ENCODE measurements around the gene PHF11. TPM values are rescaled to one million over a fixed set of nuclear protein-coding genes. Genes with fewer than 3 reads are reported as not detected.

Gene PHF11
- total and polyA plus RNA-seq, 2 of the 13 experiments (the other 11 are each of a cell fraction or from before 2014, with no cell fraction given) = 15.8 to 22.0 TPM

DNA sequence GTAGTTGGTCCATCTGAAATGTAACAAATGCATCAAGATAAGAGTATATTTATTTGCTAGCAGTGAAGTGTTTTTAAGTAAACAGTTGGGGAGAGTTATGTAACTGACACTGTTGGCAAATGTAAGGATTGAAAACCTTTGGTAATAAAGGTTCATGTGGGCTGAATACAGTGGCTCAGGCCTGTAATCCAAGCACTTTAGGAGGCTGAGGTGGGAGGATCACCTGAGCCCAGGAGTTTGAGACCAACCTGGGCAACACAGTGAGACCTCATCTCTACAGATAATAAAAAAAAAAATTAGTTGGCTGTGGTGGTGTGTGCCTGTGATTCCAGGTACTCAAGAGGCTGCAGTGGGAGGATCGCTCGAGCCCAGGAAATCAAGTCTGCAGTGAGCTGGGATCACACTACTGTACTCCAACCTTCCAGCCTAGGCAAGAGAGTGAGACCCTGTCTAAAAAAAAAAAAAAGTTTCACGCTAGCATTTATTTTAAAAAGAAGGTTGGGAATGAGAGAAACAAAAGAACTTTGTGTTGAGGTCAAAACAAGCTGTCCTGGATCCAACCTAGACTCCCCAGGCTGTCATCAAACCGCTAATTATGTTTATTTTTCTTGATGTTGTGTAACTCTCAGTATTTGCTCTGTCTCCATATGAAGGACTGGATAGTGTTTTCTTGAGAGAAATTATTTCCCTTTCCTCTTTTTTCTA is 31.0 kb upstream of the PHF11 start (continued):
- TF ChIP-seq, protein P1, sequence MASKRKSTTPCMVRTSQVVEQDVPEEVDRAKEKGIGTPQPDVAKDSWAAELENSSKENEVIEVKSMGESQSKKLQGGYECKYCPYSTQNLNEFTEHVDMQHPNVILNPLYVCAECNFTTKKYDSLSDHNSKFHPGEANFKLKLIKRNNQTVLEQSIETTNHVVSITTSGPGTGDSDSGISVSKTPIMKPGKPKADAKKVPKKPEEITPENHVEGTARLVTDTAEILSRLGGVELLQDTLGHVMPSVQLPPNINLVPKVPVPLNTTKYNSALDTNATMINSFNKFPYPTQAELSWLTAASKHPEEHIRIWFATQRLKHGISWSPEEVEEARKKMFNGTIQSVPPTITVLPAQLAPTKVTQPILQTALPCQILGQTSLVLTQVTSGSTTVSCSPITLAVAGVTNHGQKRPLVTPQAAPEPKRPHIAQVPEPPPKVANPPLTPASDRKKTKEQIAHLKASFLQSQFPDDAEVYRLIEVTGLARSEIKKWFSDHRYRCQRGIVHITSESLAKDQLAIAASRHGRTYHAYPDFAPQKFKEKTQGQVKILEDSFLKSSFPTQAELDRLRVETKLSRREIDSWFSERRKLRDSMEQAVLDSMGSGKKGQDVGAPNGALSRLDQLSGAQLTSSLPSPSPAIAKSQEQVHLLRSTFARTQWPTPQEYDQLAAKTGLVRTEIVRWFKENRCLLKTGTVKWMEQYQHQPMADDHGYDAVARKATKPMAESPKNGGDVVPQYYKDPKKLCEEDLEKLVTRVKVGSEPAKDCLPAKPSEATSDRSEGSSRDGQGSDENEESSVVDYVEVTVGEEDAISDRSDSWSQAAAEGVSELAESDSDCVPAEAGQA (IDR thresholded peaks at IDR 0.05; ENCODE audit: low read depth) = no peak
- TF ChIP-seq, protein P1 (CRISPR knock-in tag; IDR thresholded peaks at IDR 0.05; ENCODE audit: borderline replicate concordance) = no peak; the same call in 1 of the 2 replicates
- TF ChIP-seq HOXA7 (CRISPR knock-in tag; IDR thresholded peaks at IDR 0.05) = no peak
- TF ChIP-seq, protein P2, sequence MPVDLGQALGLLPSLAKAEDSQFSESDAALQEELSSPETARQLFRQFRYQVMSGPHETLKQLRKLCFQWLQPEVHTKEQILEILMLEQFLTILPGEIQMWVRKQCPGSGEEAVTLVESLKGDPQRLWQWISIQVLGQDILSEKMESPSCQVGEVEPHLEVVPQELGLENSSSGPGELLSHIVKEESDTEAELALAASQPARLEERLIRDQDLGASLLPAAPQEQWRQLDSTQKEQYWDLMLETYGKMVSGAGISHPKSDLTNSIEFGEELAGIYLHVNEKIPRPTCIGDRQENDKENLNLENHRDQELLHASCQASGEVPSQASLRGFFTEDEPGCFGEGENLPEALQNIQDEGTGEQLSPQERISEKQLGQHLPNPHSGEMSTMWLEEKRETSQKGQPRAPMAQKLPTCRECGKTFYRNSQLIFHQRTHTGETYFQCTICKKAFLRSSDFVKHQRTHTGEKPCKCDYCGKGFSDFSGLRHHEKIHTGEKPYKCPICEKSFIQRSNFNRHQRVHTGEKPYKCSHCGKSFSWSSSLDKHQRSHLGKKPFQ (CRISPR knock-in tag; IDR thresholded peaks at IDR 0.05; ENCODE audit: insufficient replicate concordance) = peak; percentile 63
- no peak for TF ChIP-seq SMARCC2 (IDR thresholded peaks at IDR 0.05)
- TF ChIP-seq, protein P3, sequence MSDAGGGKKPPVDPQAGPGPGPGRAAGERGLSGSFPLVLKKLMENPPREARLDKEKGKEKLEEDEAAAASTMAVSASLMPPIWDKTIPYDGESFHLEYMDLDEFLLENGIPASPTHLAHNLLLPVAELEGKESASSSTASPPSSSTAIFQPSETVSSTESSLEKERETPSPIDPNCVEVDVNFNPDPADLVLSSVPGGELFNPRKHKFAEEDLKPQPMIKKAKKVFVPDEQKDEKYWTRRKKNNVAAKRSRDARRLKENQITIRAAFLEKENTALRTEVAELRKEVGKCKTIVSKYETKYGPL (CRISPR knock-in tag; IDR thresholded peaks at IDR 0.05) = no peak; the same call in 1 of the 2 replicates
- peak; percentile 56; the same call in 1 of the 2 replicates for TF ChIP-seq DPF2 (CRISPR knock-in tag; IDR thresholded peaks at IDR 0.05; ENCODE audit: borderline replicate concordance, low read depth)
- TF ChIP-seq SALL1 (CRISPR knock-in tag; IDR thresholded peaks at IDR 0.05) = peak; percentile 69
- TF ChIP-seq, protein P4, sequence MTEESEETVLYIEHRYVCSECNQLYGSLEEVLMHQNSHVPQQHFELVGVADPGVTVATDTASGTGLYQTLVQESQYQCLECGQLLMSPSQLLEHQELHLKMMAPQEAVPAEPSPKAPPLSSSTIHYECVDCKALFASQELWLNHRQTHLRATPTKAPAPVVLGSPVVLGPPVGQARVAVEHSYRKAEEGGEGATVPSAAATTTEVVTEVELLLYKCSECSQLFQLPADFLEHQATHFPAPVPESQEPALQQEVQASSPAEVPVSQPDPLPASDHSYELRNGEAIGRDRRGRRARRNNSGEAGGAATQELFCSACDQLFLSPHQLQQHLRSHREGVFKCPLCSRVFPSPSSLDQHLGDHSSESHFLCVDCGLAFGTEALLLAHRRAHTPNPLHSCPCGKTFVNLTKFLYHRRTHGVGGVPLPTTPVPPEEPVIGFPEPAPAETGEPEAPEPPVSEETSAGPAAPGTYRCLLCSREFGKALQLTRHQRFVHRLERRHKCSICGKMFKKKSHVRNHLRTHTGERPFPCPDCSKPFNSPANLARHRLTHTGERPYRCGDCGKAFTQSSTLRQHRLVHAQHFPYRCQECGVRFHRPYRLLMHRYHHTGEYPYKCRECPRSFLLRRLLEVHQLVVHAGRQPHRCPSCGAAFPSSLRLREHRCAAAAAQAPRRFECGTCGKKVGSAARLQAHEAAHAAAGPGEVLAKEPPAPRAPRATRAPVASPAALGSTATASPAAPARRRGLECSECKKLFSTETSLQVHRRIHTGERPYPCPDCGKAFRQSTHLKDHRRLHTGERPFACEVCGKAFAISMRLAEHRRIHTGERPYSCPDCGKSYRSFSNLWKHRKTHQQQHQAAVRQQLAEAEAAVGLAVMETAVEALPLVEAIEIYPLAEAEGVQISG (CRISPR knock-in tag; IDR thresholded peaks at IDR 0.05) = no peak
- TF ChIP-seq TBX3 (IDR thresholded peaks at IDR 0.05; ENCODE audit: borderline replicate concordance) = peak; percentile 59; the same call in 1 of the 2 replicates
- TF ChIP-seq FOSL2 (CRISPR knock-in tag; IDR thresholded peaks at IDR 0.05) = no peak
- no peak for TF ChIP-seq ZNF7 (CRISPR knock-in tag; IDR thresholded peaks at IDR 0.05)
- TF ChIP-seq, protein P5, sequence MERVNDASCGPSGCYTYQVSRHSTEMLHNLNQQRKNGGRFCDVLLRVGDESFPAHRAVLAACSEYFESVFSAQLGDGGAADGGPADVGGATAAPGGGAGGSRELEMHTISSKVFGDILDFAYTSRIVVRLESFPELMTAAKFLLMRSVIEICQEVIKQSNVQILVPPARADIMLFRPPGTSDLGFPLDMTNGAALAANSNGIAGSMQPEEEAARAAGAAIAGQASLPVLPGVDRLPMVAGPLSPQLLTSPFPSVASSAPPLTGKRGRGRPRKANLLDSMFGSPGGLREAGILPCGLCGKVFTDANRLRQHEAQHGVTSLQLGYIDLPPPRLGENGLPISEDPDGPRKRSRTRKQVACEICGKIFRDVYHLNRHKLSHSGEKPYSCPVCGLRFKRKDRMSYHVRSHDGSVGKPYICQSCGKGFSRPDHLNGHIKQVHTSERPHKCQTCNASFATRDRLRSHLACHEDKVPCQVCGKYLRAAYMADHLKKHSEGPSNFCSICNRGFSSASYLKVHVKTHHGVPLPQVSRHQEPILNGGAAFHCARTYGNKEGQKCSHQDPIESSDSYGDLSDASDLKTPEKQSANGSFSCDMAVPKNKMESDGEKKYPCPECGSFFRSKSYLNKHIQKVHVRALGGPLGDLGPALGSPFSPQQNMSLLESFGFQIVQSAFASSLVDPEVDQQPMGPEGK (CRISPR knock-in tag; IDR thresholded peaks at IDR 0.05) = peak; percentile 36; the same call in 1 of the 2 replicates
- TF ChIP-seq ZNF543 (CRISPR knock-in tag; IDR thresholded peaks at IDR 0.05) = no peak

Measured in HepG2 (cell line).